GM21360 (cell line): Measurements from ENCODE around the gene RTN4IP1.
A peak's percentile ranks its signal among the peaks of the same experiment; 100 is the strongest.
"Not testable (repeated sequence)": the region's sequence is repeated elsewhere in the genome, so short reads cannot be mapped to it uniquely, and the experiment has no call there.

Experiments
- ATAC-seq: cut with Tn5 transposase; IDR thresholded peaks from one replicate; pipeline ENCODE4 v1.9.1; 2021; ENCODE audit warnings: mild to moderate bottlenecking, moderate library complexity; ENCODE audit not compliant: unreplicated experiment

Gene RTN4IP1

DNA sequence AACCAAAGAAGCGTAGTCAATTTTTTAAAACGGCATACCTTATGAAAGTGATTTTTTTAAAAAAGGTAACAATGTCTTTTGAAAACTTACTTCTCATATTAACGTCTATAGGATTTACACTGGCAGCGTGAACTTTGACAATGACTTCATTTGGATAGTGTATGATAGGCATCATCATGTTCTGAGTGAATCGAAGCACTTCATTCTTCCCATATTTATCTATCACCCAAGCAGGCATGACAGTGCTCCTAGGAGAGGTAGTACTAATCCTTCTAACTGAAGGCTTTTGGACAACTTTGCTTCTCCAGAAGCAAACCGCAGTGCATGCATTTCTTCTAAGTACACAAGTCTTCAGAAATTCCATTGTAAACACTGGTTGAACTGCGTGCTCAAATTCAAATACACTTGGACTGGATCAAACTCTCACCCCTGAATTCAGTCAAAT lies 618 bp downstream of the RTN4IP1 start:
- ATAC-seq: peak; percentile 7

- not testable (repeated sequence) for ATAC-seq
Measured at GRCh38 chr6:106627760-106628159, 1.5 kb downstream of the RTN4IP1 start.

DNA sequence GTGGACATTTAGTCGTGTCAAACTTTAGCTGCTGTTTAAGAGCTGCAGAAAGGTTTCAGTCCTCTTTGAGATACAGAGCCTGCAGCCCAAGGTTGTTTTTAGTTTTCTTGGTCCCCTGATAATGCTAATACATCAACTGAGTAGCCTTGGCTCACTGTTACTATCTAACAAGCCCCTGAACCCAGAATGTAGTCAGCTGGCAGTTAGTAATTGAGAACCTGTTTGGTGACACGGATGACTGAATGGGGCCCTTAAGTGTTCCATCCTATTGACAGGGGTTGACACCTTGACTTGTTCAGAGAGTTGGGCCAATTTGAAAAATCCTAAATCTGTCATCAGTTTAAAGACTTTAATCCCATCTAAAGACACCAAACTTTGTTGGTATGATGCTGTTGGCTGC lies 2.8 kb downstream of the RTN4IP1 start:
- no peak for ATAC-seq

GRCh38 chr6:106623039-106623438 lies 6.3 kb downstream of the RTN4IP1 start:
- ATAC-seq: no peak

DNA sequence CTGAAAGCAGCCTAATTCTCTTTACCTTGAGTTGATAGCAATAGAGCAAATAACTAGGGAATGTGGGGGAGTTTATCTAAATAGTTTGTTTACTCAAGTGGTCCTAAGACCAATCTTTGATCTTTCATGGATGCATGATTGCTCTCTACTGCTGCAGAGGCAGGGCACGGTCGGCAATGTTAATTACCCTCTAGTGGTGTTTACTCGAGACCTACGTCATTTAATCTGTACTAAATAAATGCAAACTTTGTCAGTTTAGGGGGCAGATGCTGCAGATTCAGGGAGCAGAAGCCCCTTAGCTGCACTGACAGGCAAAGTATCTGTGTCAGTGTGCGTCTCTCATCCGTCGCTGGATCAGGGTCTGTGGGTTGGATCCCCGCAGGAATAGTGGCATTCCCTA lies 6.9 kb downstream of the RTN4IP1 start:
- no peak for ATAC-seq

DNA sequence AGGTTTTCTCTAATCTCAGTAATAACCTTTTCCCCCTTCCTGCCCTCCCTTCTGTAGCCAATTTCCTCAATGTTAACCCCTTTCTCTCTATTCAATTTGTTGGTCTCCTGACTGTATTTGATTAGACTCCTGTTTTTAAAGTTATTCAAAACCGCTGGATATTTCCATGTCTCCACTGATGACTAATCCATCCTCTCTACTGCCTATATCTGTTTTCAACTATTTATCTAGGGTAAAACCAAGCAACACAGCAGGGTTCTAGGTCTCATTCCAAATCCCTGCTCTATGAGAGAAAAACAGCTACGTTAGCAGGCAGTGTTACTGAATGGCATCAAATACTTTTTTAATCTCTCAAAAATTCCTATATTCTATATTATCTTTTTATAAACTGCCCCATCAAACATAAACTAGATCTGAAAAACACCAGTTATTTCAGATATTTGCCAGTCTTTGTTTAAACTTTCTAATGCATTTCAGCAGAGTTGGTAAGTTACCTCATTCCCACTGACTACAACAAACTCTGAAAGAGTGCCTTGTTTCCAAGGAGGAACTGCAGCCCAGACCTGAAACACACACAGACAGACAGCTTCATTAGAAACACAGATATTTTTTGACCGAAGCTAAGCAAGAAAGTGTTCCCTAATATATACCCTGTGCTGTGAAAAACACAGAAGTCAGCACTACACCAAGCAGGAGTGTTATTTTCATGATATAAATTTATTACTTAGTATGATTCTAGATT lies 8.2 kb downstream of the RTN4IP1 start:
- ATAC-seq: no peak

DNA sequence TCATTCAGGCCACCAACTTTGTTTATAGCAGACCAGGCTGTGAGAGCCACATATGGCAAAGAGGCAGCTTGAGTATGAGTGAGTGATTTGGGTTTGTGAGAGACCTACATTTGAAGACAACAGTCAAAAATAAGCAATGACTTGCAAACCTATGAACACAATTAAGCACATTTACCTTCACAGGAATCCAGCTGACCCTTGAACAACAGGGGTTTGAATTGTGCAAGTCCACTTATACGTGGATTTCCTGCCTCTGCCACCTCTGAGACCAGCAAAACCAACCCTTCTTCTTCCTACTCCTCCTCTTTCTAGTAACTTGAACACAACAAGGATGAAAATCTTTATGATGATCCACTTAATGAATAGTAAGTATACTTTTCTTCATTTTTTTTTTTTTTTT lies 10.1 kb downstream of the RTN4IP1 start:
- ATAC-seq: no peak

- ATAC-seq: no peak
Measured at GRCh38 chr6:106618324-106618723, 11.0 kb downstream of the RTN4IP1 start.

- ATAC-seq: no peak
Measured at GRCh38 chr6:106617857-106618256, 11.4 kb downstream of the RTN4IP1 start.

- ATAC-seq: no peak
Measured at GRCh38 chr6:106617302-106617701, 12.0 kb downstream of the RTN4IP1 start.

DNA sequence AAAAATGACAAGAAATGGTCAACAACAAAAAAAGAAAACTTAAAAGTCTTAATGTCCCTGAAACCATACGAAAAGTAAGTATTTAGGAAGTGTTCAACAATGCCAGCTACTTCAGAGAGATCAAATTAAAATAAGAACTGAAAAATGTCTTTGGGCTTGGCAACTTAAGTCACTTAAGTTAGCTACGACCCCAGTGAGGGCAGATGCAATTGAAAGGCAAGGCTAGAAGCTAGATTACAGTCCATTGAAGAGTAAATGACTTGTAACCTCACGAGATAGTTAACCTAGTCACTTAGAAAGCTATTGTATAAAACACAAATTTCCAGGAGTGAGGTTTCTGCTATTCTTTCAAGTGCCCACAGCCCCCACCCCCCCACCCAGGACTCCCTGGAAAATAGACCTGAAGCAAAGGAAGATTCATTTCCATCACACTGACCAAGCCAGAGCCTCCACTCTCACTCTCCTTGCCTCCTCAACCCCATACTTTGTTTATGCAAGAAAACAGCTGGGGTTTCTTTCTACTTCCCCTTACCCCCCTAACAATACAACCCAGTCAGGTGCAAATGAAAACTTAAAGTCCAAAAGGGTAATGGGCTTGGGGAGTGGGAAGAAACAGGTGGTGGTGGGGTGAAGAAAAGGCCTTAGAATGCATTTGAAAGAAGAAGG lies 14.6 kb downstream of the RTN4IP1 start:
- no peak for ATAC-seq

- ATAC-seq: no peak
Measured at GRCh38 chr6:106614166-106614565, 15.1 kb downstream of the RTN4IP1 start.

DNA sequence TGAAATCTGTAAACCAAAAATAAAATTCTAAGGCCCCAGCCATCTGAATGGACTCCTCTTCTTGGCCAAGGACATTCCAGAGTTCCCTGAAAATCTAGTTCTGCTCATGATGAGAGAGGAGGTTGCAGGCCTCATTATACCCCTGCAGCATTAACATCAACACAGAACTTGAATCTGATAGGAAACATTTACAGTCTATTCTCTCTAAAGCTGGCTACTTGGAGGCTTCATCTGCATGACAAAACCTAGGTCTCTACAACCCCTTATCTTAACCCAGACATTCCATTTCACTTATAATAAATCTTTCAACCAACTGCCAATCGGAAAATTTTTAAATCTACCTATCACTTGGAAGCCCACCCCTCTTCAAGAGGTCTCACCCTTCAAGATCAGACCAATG lies 15.7 kb downstream of the RTN4IP1 start:
- no peak for ATAC-seq

- ATAC-seq: no peak
Measured at GRCh38 chr6:106612671-106613416, 16.5 kb downstream of the RTN4IP1 start.

- no peak for ATAC-seq
Measured at GRCh38 chr6:106611030-106611429, 18.3 kb downstream of the RTN4IP1 start.

- ATAC-seq: no peak
Measured at GRCh38 chr6:106609699-106610098, 19.6 kb downstream of the RTN4IP1 start.

DNA sequence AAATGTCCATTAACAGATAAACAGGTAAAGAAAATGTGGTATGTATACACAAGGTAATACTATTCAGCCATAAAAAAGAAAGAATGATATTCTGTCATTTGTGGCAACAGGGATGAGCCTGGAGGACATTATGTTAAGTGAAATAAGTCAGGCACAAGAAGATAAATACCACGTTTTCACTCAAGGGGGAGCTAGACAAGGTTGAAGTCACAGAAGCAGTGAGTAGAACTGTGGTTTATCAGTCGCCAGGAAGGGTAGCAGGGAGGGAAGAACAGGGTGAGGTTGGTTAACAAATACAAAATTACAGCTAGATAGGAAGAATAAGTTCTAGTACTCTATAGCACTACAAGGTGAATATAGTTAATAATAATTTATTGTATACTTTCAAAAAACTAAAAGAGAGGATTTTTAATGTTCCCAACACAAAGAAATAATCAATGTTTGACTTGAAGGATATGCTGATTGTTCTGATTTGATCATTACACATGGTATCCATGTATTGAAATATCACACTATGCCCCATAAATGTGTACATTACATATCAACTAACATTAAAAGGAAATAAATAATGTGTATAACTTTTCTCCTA lies 21.1 kb downstream of the RTN4IP1 start:
- ATAC-seq: peak; percentile 62

GRCh38 chr6:106600329-106600728 lies 29.0 kb downstream of the RTN4IP1 start:
- ATAC-seq: no peak

DNA sequence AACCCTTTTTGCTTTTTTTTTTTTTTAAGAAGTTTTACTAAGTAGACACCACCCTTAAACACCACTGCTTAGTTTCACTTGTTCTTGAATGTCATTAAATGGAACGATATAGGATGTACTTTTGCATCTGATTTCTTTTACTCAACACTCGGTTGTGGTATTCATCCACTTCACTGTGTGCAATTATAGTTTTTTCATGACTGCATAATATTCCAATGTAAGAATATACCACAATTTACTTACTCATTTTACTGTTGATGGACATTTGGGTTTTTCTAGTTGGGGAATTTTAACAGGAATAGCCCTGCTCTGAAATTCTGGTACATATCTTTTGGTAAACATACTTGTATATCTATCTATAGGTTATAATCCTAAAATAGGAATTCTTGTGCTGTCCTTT lies 29.9 kb downstream of the RTN4IP1 start:
- ATAC-seq: no peak

GRCh38 chr6:106591111-106591825 lies 38.0 kb downstream of the RTN4IP1 start:
- no peak for ATAC-seq

- not testable (repeated sequence) for ATAC-seq
Measured at GRCh38 chr6:106588937-106589336, 40.4 kb downstream of the RTN4IP1 start.
